HepG2 (cell line): Measurements from ENCODE around the gene TMEM95. TPM values are rescaled to one million over a fixed set of nuclear protein-coding genes. Genes with fewer than 3 reads are reported as not detected.

Experiments used
- BHLHE40 ChIP-seq: IDR thresholded peaks from 2 replicates; pipeline ENCODE4 v1.6.1; 2011; ENCODE audit warnings: low read length, improper control_type of control experiment
- CHCHD3 ChIP-seq: sonication (generic); formaldehyde crosslinking; IDR thresholded peaks from 2 replicates; pipeline ENCODE4 v1.8.0; 2022; ENCODE audit warnings: mild to moderate bottlenecking, missing genetic modification reagents, moderate library complexity
- DR1 ChIP-seq: sonication (generic); formaldehyde crosslinking; IDR thresholded peaks from 2 replicates; pipeline ENCODE4 v1.8.0; 2021; ENCODE audit warnings: mild to moderate bottlenecking, missing genetic modification reagents, inconsistent platforms
- ELF4 ChIP-seq: sonication (generic); formaldehyde crosslinking; IDR thresholded peaks from 2 replicates; pipeline ENCODE4 v1.5.0; 2020; ENCODE audit warnings: missing genetic modification reagents, mild to moderate bottlenecking, moderate library complexity, borderline replicate concordance
- FOXJ3 ChIP-seq: sonication (generic); formaldehyde crosslinking; IDR thresholded peaks from 2 replicates; pipeline ENCODE4 v1.4.0; 2020; ENCODE audit warnings: missing genetic modification reagents, mild to moderate bottlenecking, borderline replicate concordance
- GABPA ChIP-seq, 2 experiments: IDR thresholded peaks; 2 replicates each; pipeline ENCODE4 v1.6.1; 2011 to 2016; ENCODE audit warnings: low read depth in 2 of 2, low read length in 1 of 2, missing biosample characterization in 1 of 2, missing genetic modification characterization in 1 of 2
- HMG20B ChIP-seq: conservative IDR thresholded peaks from 2 replicates; pipeline ENCODE4 v1.6.1; 2016; ENCODE audit warnings: missing genetic modification reagents, missing compliant biosample characterization
- HNRNPUL1 ChIP-seq: fragments of 200-400 bp; formaldehyde crosslinking; IDR thresholded peaks from 2 replicates; pipeline ENCODE4 v1.6.1; 2017; ENCODE audit warnings: low read depth, mild to moderate bottlenecking, low read length, moderate library complexity
- HOXA9 ChIP-seq: sonication (generic); formaldehyde crosslinking; IDR thresholded peaks from 2 replicates; pipeline ENCODE4 v1.8.1; 2022; ENCODE audit warnings: missing genetic modification reagents, mild to moderate bottlenecking, moderate library complexity, borderline replicate concordance
- IRF2 ChIP-seq: IDR thresholded peaks from 2 replicates; pipeline ENCODE4 v1.6.1; 2018; ENCODE audit warnings: missing genetic modification reagents, missing compliant biosample characterization
- KDM6A ChIP-seq: IDR thresholded peaks from 2 replicates; pipeline ENCODE4 v1.6.1; 2016; ENCODE audit warnings: low read depth
- MBD4 ChIP-seq: IDR thresholded peaks from 2 replicates; pipeline ENCODE4 v1.6.1; 2012; ENCODE audit warnings: low read length, inconsistent platforms, borderline replicate concordance
- MTERF4 ChIP-seq: sonication (generic); formaldehyde crosslinking; IDR thresholded peaks from 2 replicates; pipeline ENCODE4 v1.8.0; 2023; ENCODE audit warnings: mild to moderate bottlenecking, missing genetic modification reagents
- MXI1 ChIP-seq: IDR thresholded peaks from 3 replicates; pipeline ENCODE4 v1.6.1; 2012; ENCODE audit warnings: low read depth, low read length, inconsistent platforms, borderline replicate concordance
- NCOA5 ChIP-seq: sonication (generic); formaldehyde crosslinking; IDR thresholded peaks from 2 replicates; pipeline ENCODE4 v1.4.0; 2020; ENCODE audit warnings: missing genetic modification reagents
- PHF21A ChIP-seq: sonication (generic); formaldehyde crosslinking; IDR thresholded peaks from 2 replicates; pipeline ENCODE4 v1.5.0; 2020; ENCODE audit warnings: mild to moderate bottlenecking, missing genetic modification reagents
- RBM22 ChIP-seq: fragments of 200-400 bp; formaldehyde crosslinking; optimal IDR thresholded peaks from 2 replicates; pipeline ENCODE3; 2017; ENCODE audit warnings: mild to moderate bottlenecking, low read length, moderate library complexity
- RNF2 ChIP-seq: fragments of 450-650 bp; conservative IDR thresholded peaks from 2 replicates; pipeline ENCODE4 v1.6.1; 2016; ENCODE audit warnings: low read depth
- TEAD2 ChIP-seq: sonication (generic); formaldehyde crosslinking; IDR thresholded peaks from 2 replicates; pipeline ENCODE4 v1.9.0; 2021; ENCODE audit warnings: missing genetic modification reagents
- TMF1 ChIP-seq: sonication (generic); formaldehyde crosslinking; IDR thresholded peaks from 2 replicates; pipeline ENCODE4 v1.8.1; 2022; ENCODE audit warnings: low read depth, missing genetic modification reagents
- WIZ ChIP-seq: sonication (generic); formaldehyde crosslinking; IDR thresholded peaks from 2 replicates; pipeline ENCODE4 v1.5.1; 2020; ENCODE audit warnings: mild to moderate bottlenecking, missing genetic modification reagents
- ZFP36L2 ChIP-seq: sonication (generic); formaldehyde crosslinking; IDR thresholded peaks from 2 replicates; pipeline ENCODE4 v1.4.0; 2020; ENCODE audit warnings: missing genetic modification reagents
- ZGPAT ChIP-seq: IDR thresholded peaks from 2 replicates; pipeline ENCODE4 v1.6.1; 2016; ENCODE audit warnings: mild to moderate bottlenecking
- ZNF17 ChIP-seq: sonication (generic); formaldehyde crosslinking; IDR thresholded peaks from 2 replicates; pipeline ENCODE4 v1.5.0; 2020; ENCODE audit warnings: mild to moderate bottlenecking, missing genetic modification reagents
- ZNF230 ChIP-seq: sonication (generic); formaldehyde crosslinking; IDR thresholded peaks from 2 replicates; pipeline ENCODE4 v1.4.0; 2020; ENCODE audit warnings: mild to moderate bottlenecking, missing genetic modification reagents
- ZNF24 ChIP-seq: fragments of 450-650 bp; IDR thresholded peaks from 2 replicates; pipeline ENCODE4 v1.6.1; 2017; ENCODE audit warnings: antibody characterized with exemption, mild to moderate bottlenecking
- ZNF547 ChIP-seq: sonication (generic); formaldehyde crosslinking; IDR thresholded peaks from 2 replicates; pipeline ENCODE4 v1.5.1; 2020; ENCODE audit warnings: mild to moderate bottlenecking, missing genetic modification reagents
- ZNF562 ChIP-seq: sonication (generic); formaldehyde crosslinking; IDR thresholded peaks from 2 replicates; pipeline ENCODE4 v1.8.0; 2022; ENCODE audit warnings: missing genetic modification reagents, borderline replicate concordance
- ZNF772 ChIP-seq: sonication (generic); formaldehyde crosslinking; IDR thresholded peaks from 2 replicates; pipeline ENCODE4 v1.5.0; 2020; ENCODE audit warnings: mild to moderate bottlenecking, missing genetic modification reagents
- ZNF776 ChIP-seq: sonication (generic); formaldehyde crosslinking; IDR thresholded peaks from 2 replicates; pipeline ENCODE4 v1.4.0; 2020; ENCODE audit warnings: mild to moderate bottlenecking, missing genetic modification reagents
- ZSCAN29 ChIP-seq: sonication (generic); formaldehyde crosslinking; conservative IDR thresholded peaks from 2 replicates; pipeline ENCODE4 v1.4.0; 2020; ENCODE audit warnings: mild to moderate bottlenecking, missing genetic modification reagents
- polyA plus RNA-seq, 8 experiments: library from polyadenylated mRNA; depleted of rRNA in 3 of 8; stranded (reverse) in 7 of 8; unstranded in 1 of 8; fragments of >200 nt; fragmentation: Illumina TruSeq in 4 of 8; extraction: Trizol in 4 of 8; gene quantifications; 2 replicates each; pipeline versions ENCODE4 v1.2.1 to v1.2.3, GENCODE V29; 2011 to 2016; ENCODE audit warnings: low read depth in 4 of 8, missing spikeins in 1 of 8, mixed read lengths in 1 of 8; ENCODE audit not compliant: insufficient read depth in 1 of 8
- total RNA-seq, 5 experiments: library from RNA; depleted of rRNA; stranded (reverse); fragments of >200 nt; fragmentation: Illumina TruSeq; extraction: Trizol; gene quantifications; 2 replicates each; pipeline ENCODE4 v1.2.3, GENCODE V29; 2016; ENCODE audit warnings: low read depth in 1 of 5

TMEM95 gene
- total and polyA plus RNA-seq, 2 of the 13 experiments (the other 11 are each of a cell fraction or from before 2014, with no cell fraction given) = not detected

- TF ChIP-seq FOXJ3 (CRISPR knock-in tag) (no peak), ZSCAN29 (CRISPR knock-in tag) (no peak; the same call in 1 of the 2 replicates), ZNF772 (CRISPR knock-in tag) (no peak), DR1 (CRISPR knock-in tag) (no peak), TEAD2 (CRISPR knock-in tag) (no peak), ZNF547 (no peak), ELF4 (no peak), ZFP36L2 (CRISPR knock-in tag) (no peak), PHF21A (CRISPR knock-in tag) (no peak; the same call in 1 of the 2 replicates), ZNF24 (no peak), ZNF776 (CRISPR knock-in tag) (no peak), HMG20B (CRISPR knock-in tag) (no peak), HOXA9 (CRISPR knock-in tag) (no peak), RBM22 (peak; percentile 28), KDM6A (CRISPR knock-in tag) (0 out of 2 replicates have a peak, but pooled peaks have one; percentile 12), ZNF230 (CRISPR knock-in tag) (no peak), MBD4 (no peak), HNRNPUL1 (no peak), ZNF562 (no peak), TMF1 (CRISPR knock-in tag) (0 out of 2 replicates have a peak, but pooled peaks have one; percentile 14), NCOA5 (CRISPR knock-in tag) (no peak), IRF2 (CRISPR knock-in tag) (no peak), CHCHD3 (CRISPR knock-in tag) (no peak), MTERF4 (CRISPR knock-in tag) (no peak), ZNF17 (CRISPR knock-in tag) (no peak), WIZ (no peak), GABPA (IDR thresholded peaks at IDR 0.05; ENCODE audit: low read depth, low read length) (no peak), GABPA (CRISPR knock-in tag; IDR thresholded peaks at IDR 0.05; ENCODE audit: low read depth) (peak; percentile 39), BHLHE40 (no peak), MXI1 (peak; percentile 63; the same call in 1 of the 3 replicates), RNF2 (no peak), ZGPAT (CRISPR knock-in tag) (no peak)
These were observed 48.2 kb downstream of the TMEM95 start (continued) for GRCh38 chr17:7403043-7403726.
